ENCODE measurements around the gene NSUN4.

GRCh38 chr1:46301406-46301807 is 39.2 kb upstream of the NSUN4 start:
- TF ChIP-seq POLR2AphosphoS5 (IDR thresholded peaks at IDR 0.05) (no peak), CTCF (IDR thresholded peaks at IDR 0.05 in 8 of 11, conservative IDR thresholded peaks at IDR 0.05 in 3 of 11) (no peak), POLR2A (IDR thresholded peaks at IDR 0.05) (no peak)

Data from spleen (tissue), 7 donors.